ENCODE measurements around the gene NUP214. TPM values are rescaled to one million over a fixed set of nuclear protein-coding genes. Genes with fewer than 3 reads are reported as not detected.

The NUP214 gene
- total RNA-seq, 1 experiment from 2014 or later, result 35.5 TPM

- H3K9me3 ChIP-seq (ENCODE audit: control insufficient read depth in 1 of 2, insufficient read depth in 1 of 2, low read depth in 1 of 2, low read length in 2 of 2), result no peaks in the 10 kb centered on the region
- ChIA-PET POLR2A (interaction anchor here (0.8 kb wide), 1 partner anchor 260 kb away, joined by 3 read pairs; no protein-coding TSS in a partner anchor), CTCF (no interaction called here), RAD21 (ENCODE audit: low non-redundant PET in 1 of 2, low total read pairs in 2 of 2, uncharacterized antibody in 2 of 2, unreplicated experiment in 2 of 2) (no interaction called here)
- H3K79me2 ChIP-seq (ENCODE audit: insufficient read depth, low read length), result peaks cover 40% of the 10 kb centered on the region
- no peaks in the 10 kb centered on the region for H3K9me2 ChIP-seq (ENCODE audit: insufficient read depth)
- DNase-seq (ENCODE audit: low read depth, low spot score) (no peak), ATAC-seq (no peak)
- no TSS peak for BruUV-seq (replicated peaks)
- H3K4me1 ChIP-seq (ENCODE audit: control insufficient read depth in 1 of 2, insufficient read depth in 2 of 2, low read length in 2 of 2), result no peaks in the 10 kb centered on the region
- no peak overlapping the region for H3K27ac ChIP-seq (ENCODE audit: low read depth, low read length)
- no peak overlapping the region for H2AFZ ChIP-seq (ENCODE audit: low read depth, low read length, poor library complexity, severe bottlenecking)
- no peaks in the 10 kb centered on the region for H3K27me3 ChIP-seq (ENCODE audit: insufficient read depth, low read length)
- peaks cover 3% of the 10 kb centered on the region; the same call in 1 of the 2 replicates for H4K20me1 ChIP-seq (ENCODE audit: insufficient read depth)
- no peak overlapping the region for H3K9ac ChIP-seq (ENCODE audit: low read length)
- no peak for TF ChIP-seq ATF3 (IDR thresholded peaks at IDR 0.05)
- no peak for TF ChIP-seq YY1 (IDR thresholded peaks at IDR 0.05; ENCODE audit: extremely low read depth, insufficient replicate concordance, low read depth, low read length)
- no peak for TF ChIP-seq SIN3A (IDR thresholded peaks at IDR 0.05; ENCODE audit: low read depth)
- TF ChIP-seq CTCF (IDR thresholded peaks at IDR 0.05 in 2 of 3, conservative IDR thresholded peaks at IDR 0.05 in 1 of 3; ENCODE audit: borderline replicate concordance in 1 of 3, insufficient read depth in 1 of 3, low read depth in 2 of 3, low read length in 2 of 3), result no peak
- TF ChIP-seq REST (IDR thresholded peaks at IDR 0.05; ENCODE audit: low read depth), result no peak
- TF ChIP-seq ZBTB33 (IDR thresholded peaks at IDR 0.05; ENCODE audit: extremely low read depth, insufficient replicate concordance, low read length), result no peak
- no peak for TF ChIP-seq POLR2AphosphoS5 (IDR thresholded peaks at IDR 0.05; ENCODE audit: low read depth, low read length)
- TF ChIP-seq SP1 (IDR thresholded peaks at IDR 0.05; ENCODE audit: low read depth), result no peak
- TF ChIP-seq ELF1 (IDR thresholded peaks at IDR 0.05; ENCODE audit: borderline replicate concordance, low read depth), result no peak
- no peak for TF ChIP-seq CBX3 (IDR thresholded peaks at IDR 0.05; ENCODE audit: low read depth)
- no peak for TF ChIP-seq CEBPB (IDR thresholded peaks at IDR 0.05; ENCODE audit: low read depth)
- peaks cover 22 to 27% of the 10 kb centered on the region in 2 experiments for H3K36me3 ChIP-seq (ENCODE audit: control insufficient read depth in 1 of 2, insufficient read depth in 2 of 2, low read length in 2 of 2)
- H3K4me2 ChIP-seq (ENCODE audit: low read length), result no peak overlapping the region
- H3K4me3 ChIP-seq (replicated peaks in 1 of 2; ENCODE audit: low read depth in 1 of 2, low read length in 2 of 2), result no peak overlapping the region
- intact Hi-C loops (cut with micrococcal nuclease), result no loop called here
Measured at GRCh38 chr9:131167936-131168335, 42.5 kb downstream of the NUP214 start.
